GM23248 (cell line): ENCODE results near the gene ATE1. TPM values are rescaled to one million over a fixed set of nuclear protein-coding genes. Genes with fewer than 3 reads are reported as not detected.
A peak's percentile ranks its signal among the peaks of the same experiment; 100 is the strongest.

Experiments
- DNase-seq: peaks from one replicate; pipeline ENCODE4 v3.0.0-alpha.2; 2015
- H2AFZ ChIP-seq: fragments of 200-600 bp; sonication (generic); 2 replicates; pipeline ENCODE4 v1.6.1; 2016; ENCODE audit warnings: antibody characterized with exemption
- H3F3A ChIP-seq: fragments of 200-600 bp; sonication (generic); 2 replicates; pipeline ENCODE4 v1.6.1; 2016; ENCODE audit warnings: mild to moderate bottlenecking, antibody characterized with exemption, mixed run types; ENCODE audit not compliant: insufficient read depth
- H3K27ac ChIP-seq: fragments of 200-600 bp; sonication (generic); 2 replicates; pipeline ENCODE4 v1.5.1; 2016; ENCODE audit warnings: mild to moderate bottlenecking
- H3K27me3 ChIP-seq: fragments of 200-600 bp; sonication (generic); replicated peaks from 2 replicates; pipeline ENCODE4 v1.6.1; 2016; ENCODE audit warnings: mild to moderate bottlenecking; ENCODE audit not compliant: insufficient read depth
- H3K36me3 ChIP-seq: fragments of 200-600 bp; sonication (generic); 2 replicates; pipeline ENCODE4 v1.6.1; 2016; ENCODE audit warnings: low read depth, mild to moderate bottlenecking
- H3K4me1 ChIP-seq: fragments of 200-600 bp; sonication (generic); 2 replicates; pipeline ENCODE4 v1.6.1; 2016; ENCODE audit warnings: mild to moderate bottlenecking; ENCODE audit not compliant: insufficient read depth
- H3K4me2 ChIP-seq: fragments of 200-600 bp; sonication (generic); one replicate; pipeline ENCODE4 v1.6.1; 2016; ENCODE audit warnings: mild to moderate bottlenecking; ENCODE audit not compliant: unreplicated experiment
- H3K4me3 ChIP-seq: fragments of 200-600 bp; sonication (generic); 2 replicates; pipeline ENCODE4 v1.5.1; 2016; ENCODE audit warnings: mild to moderate bottlenecking
- H3K79me2 ChIP-seq: fragments of 200-600 bp; sonication (generic); 2 replicates; pipeline ENCODE4 v1.6.1; 2016; ENCODE audit warnings: mild to moderate bottlenecking; ENCODE audit not compliant: insufficient read depth
- H3K9ac ChIP-seq: fragments of 200-600 bp; sonication (generic); 2 replicates; pipeline ENCODE4 v1.6.1; 2016; ENCODE audit warnings: mild to moderate bottlenecking
- H3K9me2 ChIP-seq: fragments of 200-600 bp; sonication (generic); 2 replicates; pipeline ENCODE4 v1.6.1; 2016; ENCODE audit warnings: mixed run types, mild to moderate bottlenecking, moderate library complexity; ENCODE audit not compliant: insufficient read depth
- H3K9me3 ChIP-seq: fragments of 200-600 bp; sonication (generic); one replicate; pipeline ENCODE4 v1.6.1; 2017; ENCODE audit warnings: low read depth
- H4K20me1 ChIP-seq: fragments of 200-600 bp; sonication (generic); 2 replicates; pipeline ENCODE4 v1.6.0; 2016; ENCODE audit not compliant: insufficient read depth
- EZH2 ChIP-seq: fragments of 200-600 bp; sonication (generic); IDR thresholded peaks from 2 replicates; pipeline ENCODE4 v1.6.1; 2018; ENCODE audit warnings: antibody characterized with exemption, mild to moderate bottlenecking; ENCODE audit not compliant: insufficient read depth, poor library complexity, severe bottlenecking
- EZH2phosphoT487 ChIP-seq: fragments of 200-600 bp; sonication (generic); IDR thresholded peaks from 2 replicates; pipeline ENCODE4 v1.6.1; 2018; ENCODE audit warnings: antibody characterized with exemption, moderate library complexity, mild to moderate bottlenecking, low read depth; ENCODE audit not compliant: insufficient read depth
- WGBS, 2 experiments: methylation state at CpG; one replicate each; pipeline ENCODE4 v1.1.6; 2015 to 2017; ENCODE audit warnings: low lambda C conversion rate in 2 of 2, low coverage in 1 of 2; ENCODE audit errors: missing lambda C conversion rate in 2 of 2; 5-methylcytosine and 5-hydroxymethylcytosine counted together
- in situ Hi-C: fragments of 300-500 bp; cut with MboI; formaldehyde crosslinking; loops from 2 replicates; pipeline ENCODE4 v1.15.0; 2020
- polyA plus RNA-seq: library from polyadenylated mRNA; unstranded; fragments of >200 nt; fragmentation: Nextera tagmentation; extraction: Ambion mirVana; gene quantifications from 2 replicates; pipeline ENCODE4 v1.2.1, GENCODE V29; 2016
- total RNA-seq: library from RNA; depleted of rRNA; stranded (reverse); fragments of >200 nt; shearing (Covaris generic); gene quantifications from 2 replicates; pipeline ENCODE4 v1.2.3, GENCODE V29; 2014

The ATE1 gene
- total and polyA plus RNA-seq, 2 experiments from 2014 or later: 14.8 to 19.1 TPM

GRCh38 chr10:121803611-121804010 lies 124.2 kb downstream of the ATE1 start:
- H3K79me2 ChIP-seq: no peaks in the 10 kb centered on the region
- H2AFZ ChIP-seq: no peak overlapping the region
- no peaks in the 10 kb centered on the region for H3K9me2 ChIP-seq
- peaks cover 22% of the 10 kb centered on the region for H3K4me1 ChIP-seq
- H3K27me3 ChIP-seq: no peaks in the 10 kb centered on the region
- no peaks in the 10 kb centered on the region for H4K20me1 ChIP-seq
- no peak for DNase-seq
- WGBS, 2 experiments: 94 to 97% methylated on average over 2 of the region's 2 CpGs
- no peaks in the 10 kb centered on the region for H3K9me3 ChIP-seq
- no peaks in the 10 kb centered on the region for H3K36me3 ChIP-seq
- no peak overlapping the region for H3K27ac ChIP-seq
- no peak overlapping the region for H3K4me2 ChIP-seq
- H3K4me3 ChIP-seq: no peak overlapping the region
- H3F3A ChIP-seq: peaks cover 14% of the 10 kb centered on the region
- H3K9ac ChIP-seq: no peak overlapping the region
- in situ Hi-C loops: no loop called here
- TF ChIP-seq EZH2 (no peak), EZH2phosphoT487 (no peak)

- Histone ChIP-seq H3K4me2 (no peak overlapping the region), H3K27ac (no peak overlapping the region)
- 95 to 96% methylated on average over 2 of the region's 2 CpGs for WGBS, 2 experiments
These were observed 127.0 kb downstream of the ATE1 start for GRCh38 chr10:121800831-121801230.

GRCh38 chr10:121800146-121800545 lies 127.7 kb downstream of the ATE1 start:
- no peaks in the 10 kb centered on the region for H3K9me2 ChIP-seq
- H3K4me3 ChIP-seq: no peak overlapping the region
- H3K27ac ChIP-seq: no peak overlapping the region
- H3F3A ChIP-seq: peaks cover 9% of the 10 kb centered on the region
- no peaks in the 10 kb centered on the region for H3K79me2 ChIP-seq
- peaks cover 20% of the 10 kb centered on the region for H3K4me1 ChIP-seq
- no peak overlapping the region for H3K9ac ChIP-seq
- H4K20me1 ChIP-seq: no peaks in the 10 kb centered on the region
- no peaks in the 10 kb centered on the region for H3K36me3 ChIP-seq
- WGBS, 2 experiments: 52 to 61% methylated on average over 3 of the region's 3 CpGs
- TF ChIP-seq EZH2 (no peak), EZH2phosphoT487 (no peak)
- peak; percentile 24 for DNase-seq
- no peaks in the 10 kb centered on the region for H3K9me3 ChIP-seq
- no peak overlapping the region for H2AFZ ChIP-seq
- in situ Hi-C loops: no loop called here
- no peak overlapping the region for H3K4me2 ChIP-seq
- no peaks in the 10 kb centered on the region for H3K27me3 ChIP-seq

More at GRCh38 chr10:121800831-121801230, 127.0 kb downstream of the ATE1 start:
- Histone ChIP-seq H4K20me1 (no peaks in the 10 kb centered on the region), H3K9ac (no peak overlapping the region), H2AFZ (no peak overlapping the region), H3K9me2 (no peaks in the 10 kb centered on the region), H3K4me1 (peaks cover 22% of the 10 kb centered on the region), H3K27me3 (no peaks in the 10 kb centered on the region), H3K9me3 (no peaks in the 10 kb centered on the region), H3F3A (peaks cover 14% of the 10 kb centered on the region), H3K4me3 (no peak overlapping the region), H3K36me3 (no peaks in the 10 kb centered on the region), H3K79me2 (no peaks in the 10 kb centered on the region)
- in situ Hi-C loops: no loop called here
- TF ChIP-seq EZH2: no peak
- TF ChIP-seq EZH2phosphoT487: no peak
- no peak for DNase-seq

- Histone ChIP-seq H3K9me2 (no peaks in the 10 kb centered on the region), H3K27me3 (no peaks in the 10 kb centered on the region), H2AFZ (no peak overlapping the region), H3K4me3 (no peak overlapping the region), H3K9ac (no peak overlapping the region), H3F3A (no peaks in the 10 kb centered on the region), H3K27ac (no peak overlapping the region), H3K79me2 (no peaks in the 10 kb centered on the region), H4K20me1 (no peaks in the 10 kb centered on the region), H3K4me1 (peaks cover 6% of the 10 kb centered on the region; the same call in 1 of the 2 replicates), H3K36me3 (no peaks in the 10 kb centered on the region), H3K9me3 (no peaks in the 10 kb centered on the region), H3K4me2 (no peak overlapping the region)
- 77 to 79% methylated on average over 8 of the region's 8 CpGs for WGBS, 2 experiments
- in situ Hi-C loops: no loop called here
- no peak for TF ChIP-seq EZH2
- TF ChIP-seq EZH2phosphoT487: no peak
- DNase-seq: no peak
These were observed 130.3 kb downstream of the ATE1 start for GRCh38 chr10:121797490-121797889.

- no peaks in the 10 kb centered on the region for H4K20me1 ChIP-seq
- no peak overlapping the region for H3K9ac ChIP-seq
- no peaks in the 10 kb centered on the region for H3K27me3 ChIP-seq
- TF ChIP-seq EZH2phosphoT487 (no peak), EZH2 (no peak)
- H3K36me3 ChIP-seq: no peaks in the 10 kb centered on the region
- no peak overlapping the region for H3K4me2 ChIP-seq
- no peaks in the 10 kb centered on the region for H3K9me2 ChIP-seq
- H2AFZ ChIP-seq: no peak overlapping the region
- no peaks in the 10 kb centered on the region for H3F3A ChIP-seq
- no peaks in the 10 kb centered on the region for H3K9me3 ChIP-seq
- no peak overlapping the region for H3K27ac ChIP-seq
- H3K79me2 ChIP-seq: no peaks in the 10 kb centered on the region
- H3K4me3 ChIP-seq: no peak overlapping the region
- DNase-seq: no peak
- H3K4me1 ChIP-seq: peaks cover 6% of the 10 kb centered on the region; the same call in 1 of the 2 replicates
- in situ Hi-C loops: no loop called here
- WGBS, 2 experiments: 87 to 88% methylated on average over 3 of the region's 3 CpGs
These were observed 131.5 kb downstream of the ATE1 start for GRCh38 chr10:121796342-121796741.
